Ascending aorta (tissue), 2 donors: ENCODE data around the gene CALM1. TPM values are rescaled to one million over a fixed set of nuclear protein-coding genes. Genes with fewer than 3 reads are reported as not detected.
A peak's percentile ranks its signal among the peaks of the same experiment; 100 is the strongest.
"Not testable (repeated sequence)": the region's sequence is repeated elsewhere in the genome, so short reads cannot be mapped to it uniquely, and the experiment has no call there.

Experiments used
- DNase-seq, 2 donors: peaks; one replicate each; pipeline ENCODE4 v3.0.0-alpha.2; 2019; ENCODE audit warnings: low spot score in 2 of 2
- H3K27ac ChIP-seq, 2 donors: fragments of 200-600 bp; sonication (generic); one replicate each; pipeline ENCODE4 v1.5.1; 2016 to 2017; ENCODE audit warnings: mild to moderate bottlenecking in 1 of 2
- H3K27me3 ChIP-seq: fragments of 200-600 bp; sonication (generic); one replicate; pipeline ENCODE4 v1.5.1; 2017
- H3K36me3 ChIP-seq, 2 donors: fragments of 200-600 bp; sonication (generic); one replicate each; pipeline ENCODE4 v1.5.1; 2016
- H3K4me1 ChIP-seq, 2 donors: fragments of 200-600 bp; sonication (generic); one replicate each; pipeline ENCODE4 v1.5.1; 2016 to 2017; ENCODE audit warnings: mild to moderate bottlenecking in 1 of 2
- H3K4me3 ChIP-seq, 2 donors: fragments of 200-600 bp; sonication (generic); one replicate each; pipeline ENCODE4 v1.5.1; 2016 to 2017; ENCODE audit warnings: mild to moderate bottlenecking in 1 of 2
- H3K9me3 ChIP-seq, 2 donors: fragments of 200-600 bp; sonication (generic); one replicate each; pipeline ENCODE4 v1.5.1; 2016
- intact Hi-C: fragments of 100-400 bp; cut with DNase I; formaldehyde crosslinking; loops from one replicate; pipeline ENCODE4 v1.15.1; 2023
- total RNA-seq: library from RNA; depleted of rRNA; stranded (reverse); fragments of >200 nt; gene quantifications from one replicate; pipeline ENCODE4 v1.1.0, GENCODE V29; 2016
- TF ChIP-seq, protein P1 (sequence below), 3 experiments: fragments of 200-600 bp in 2 of 3; fragments of 450-650 bp in 1 of 3; sonication (generic) in 2 of 3; IDR thresholded peaks; one replicate each; pipeline ENCODE4 v1.5.1; 2016 to 2019; ENCODE audit warnings: antibody characterized with exemption in 3 of 3, mild to moderate bottlenecking in 1 of 3, moderate library complexity in 1 of 3

Gene CALM1
- total RNA-seq, 1 donor from 2014 or later: 178 TPM

DNA sequence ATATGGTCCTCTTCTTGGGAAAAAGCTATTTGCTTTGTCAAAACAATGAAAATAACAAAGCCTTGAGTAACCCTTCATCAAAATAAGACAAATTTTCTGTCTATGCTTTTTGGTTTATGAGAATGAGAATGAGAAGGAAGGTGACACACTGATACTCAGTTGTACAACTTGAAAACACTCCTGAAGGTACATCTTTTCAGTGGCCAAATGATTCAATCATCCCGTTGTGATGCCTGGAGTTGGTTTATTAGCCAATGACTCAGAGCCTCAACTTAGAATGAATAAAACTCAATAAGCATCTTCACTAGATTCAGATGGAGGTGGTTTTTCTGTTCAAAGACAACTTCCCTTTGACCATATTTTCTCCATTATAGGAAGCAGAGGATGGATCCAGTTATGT lies 7.8 kb upstream of the CALM1 start:
- TF ChIP-seq, protein P1, sequence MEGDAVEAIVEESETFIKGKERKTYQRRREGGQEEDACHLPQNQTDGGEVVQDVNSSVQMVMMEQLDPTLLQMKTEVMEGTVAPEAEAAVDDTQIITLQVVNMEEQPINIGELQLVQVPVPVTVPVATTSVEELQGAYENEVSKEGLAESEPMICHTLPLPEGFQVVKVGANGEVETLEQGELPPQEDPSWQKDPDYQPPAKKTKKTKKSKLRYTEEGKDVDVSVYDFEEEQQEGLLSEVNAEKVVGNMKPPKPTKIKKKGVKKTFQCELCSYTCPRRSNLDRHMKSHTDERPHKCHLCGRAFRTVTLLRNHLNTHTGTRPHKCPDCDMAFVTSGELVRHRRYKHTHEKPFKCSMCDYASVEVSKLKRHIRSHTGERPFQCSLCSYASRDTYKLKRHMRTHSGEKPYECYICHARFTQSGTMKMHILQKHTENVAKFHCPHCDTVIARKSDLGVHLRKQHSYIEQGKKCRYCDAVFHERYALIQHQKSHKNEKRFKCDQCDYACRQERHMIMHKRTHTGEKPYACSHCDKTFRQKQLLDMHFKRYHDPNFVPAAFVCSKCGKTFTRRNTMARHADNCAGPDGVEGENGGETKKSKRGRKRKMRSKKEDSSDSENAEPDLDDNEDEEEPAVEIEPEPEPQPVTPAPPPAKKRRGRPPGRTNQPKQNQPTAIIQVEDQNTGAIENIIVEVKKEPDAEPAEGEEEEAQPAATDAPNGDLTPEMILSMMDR (IDR thresholded peaks at IDR 0.05): no peak
- intact Hi-C loops: loop anchor here (10.0 kb wide), 1 partner anchor 676 kb away; the partner anchor contains the start of gene RPS6KA5
- H3K27me3 ChIP-seq: no peaks in the 10 kb centered on the region
- H3K36me3 ChIP-seq: no peaks in the 10 kb centered on the region
- H3K27ac ChIP-seq: no peak overlapping the region
- no peak overlapping the region for H3K4me3 ChIP-seq
- no peaks in the 10 kb centered on the region for H3K9me3 ChIP-seq
- H3K4me1 ChIP-seq: peaks cover 0 to 11% of the 10 kb centered on the region in 2 donors
- DNase-seq: no peak

DNA sequence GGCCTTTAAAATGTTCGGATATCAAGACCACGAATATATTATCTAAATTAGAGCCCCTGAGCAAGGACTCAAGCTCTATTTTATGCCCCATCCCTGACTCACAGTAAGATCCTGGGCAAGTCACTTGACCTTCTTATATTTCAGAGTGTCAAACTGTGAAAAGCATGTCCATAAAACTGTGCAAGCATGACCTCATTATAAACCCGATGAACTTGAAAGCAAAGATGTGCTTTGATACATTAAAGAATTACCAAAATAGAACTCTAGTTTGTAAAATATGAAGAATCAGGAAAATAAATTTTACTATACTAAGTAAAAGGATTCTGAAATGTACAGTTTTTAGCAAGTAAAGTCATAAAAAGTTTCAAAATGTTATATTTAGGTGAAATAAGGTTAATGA lies 2.9 kb upstream of the CALM1 start:
- TF ChIP-seq, protein P1 (IDR thresholded peaks at IDR 0.05): no peak
- Histone ChIP-seq H3K27ac (peak overlapping the region; percentile 62 to 97), H3K4me3 (no peak overlapping the region), H3K4me1 (peaks cover 0 to 8% of the 10 kb centered on the region in 2 donors), H3K27me3 (no peaks in the 10 kb centered on the region), H3K9me3 (no peaks in the 10 kb centered on the region), H3K36me3 (no peaks in the 10 kb centered on the region)
- DNase-seq: no peak
- intact Hi-C loops: loop anchor here (10.0 kb wide), 1 partner anchor 439 kb away; the partner anchor contains the start of genes EFCAB11 and TDP1

- Histone ChIP-seq H3K27ac (peak overlapping the region; percentile 62 to 97), H3K4me1 (peaks cover 0 to 11% of the 10 kb centered on the region in 2 donors)
- H3K9me3 ChIP-seq, H3K4me3 ChIP-seq, H3K36me3 ChIP-seq, H3K27me3 ChIP-seq: not testable (repeated sequence)
- peak in 1 of 2 donors; percentile 74 for DNase-seq
- intact Hi-C loops: loop anchor here (5.0 to 10.0 kb wide), 5 partner anchors 62 to 753 kb away; partner anchors contain the start of genes EFCAB11, NRDE2 and TDP1
These were observed 2.0 kb upstream of the CALM1 start for GRCh38 chr14:90394782-90395181.

- intact Hi-C loops: loop anchor here (2.0 to 10.0 kb wide), 9 partner anchors 65 to 750 kb away; partner anchors contain the start of genes EFCAB11, NRDE2 and TDP1
- TF ChIP-seq, protein P1 (IDR thresholded peaks at IDR 0.05): peak in 1 of 3 experiments; percentile 0
- DNase-seq: peak; percentile 43 to 76
- Histone ChIP-seq H3K27me3 (no peaks in the 10 kb centered on the region), H3K4me1 (peaks cover 0 to 36% of the 10 kb centered on the region in 2 donors), H3K36me3 (peaks cover 21 to 22% of the 10 kb centered on the region in 2 donors), H3K9me3 (no peaks in the 10 kb centered on the region), H3K4me3 (peak overlapping the region; percentile 94 to 98), H3K27ac (peak overlapping the region; percentile 90 to 97)
These were observed 841 bp downstream of the CALM1 start for GRCh38 chr14:90397425-90398314.

GRCh38 chr14:90398315-90398839 lies 1.5 kb downstream of the CALM1 start:
- peaks cover 28 to 29% of the 10 kb centered on the region in 2 donors for H3K36me3 ChIP-seq
- DNase-seq: peak in 1 of 2 donors; percentile 82
- peaks cover 0 to 39% of the 10 kb centered on the region in 2 donors for H3K4me1 ChIP-seq
- TF ChIP-seq, protein P1 (IDR thresholded peaks at IDR 0.05): no peak
- H3K9me3 ChIP-seq: no peaks in the 10 kb centered on the region
- peak overlapping the region; percentile 94 to 98 for H3K4me3 ChIP-seq
- intact Hi-C loops: loop anchor here (2.0 to 10.0 kb wide), 8 partner anchors 66 to 749 kb away; partner anchors contain the start of genes EFCAB11, NRDE2 and TDP1
- peak overlapping the region; percentile 90 to 97 for H3K27ac ChIP-seq
- H3K27me3 ChIP-seq: no peaks in the 10 kb centered on the region
